D721Med (cell line): ENCODE data around the gene COL5A1.
"Not testable (repeated sequence)": the region's sequence is repeated elsewhere in the genome, so short reads cannot be mapped to it uniquely, and the experiment has no call there.

Experiments
- DNase-seq: peaks from one replicate; pipeline ENCODE4 v3.0.0; 2011; ENCODE audit warnings: low spot score; ENCODE audit not compliant: insufficient read length
- FAIRE-seq: peaks from 2 replicates; lab custom pipeline; 2011; peaks lifted over from hg19 to GRCh38; lab: Jason Lieb, UNC
- CTCF ChIP-seq: IDR thresholded peaks from 2 replicates; pipeline ENCODE4 v1.5.1; 2012; ENCODE audit warnings: mild to moderate bottlenecking, control low read depth; ENCODE audit not compliant: insufficient read depth; ENCODE audit errors: missing control alignments

The COL5A1 gene

DNA sequence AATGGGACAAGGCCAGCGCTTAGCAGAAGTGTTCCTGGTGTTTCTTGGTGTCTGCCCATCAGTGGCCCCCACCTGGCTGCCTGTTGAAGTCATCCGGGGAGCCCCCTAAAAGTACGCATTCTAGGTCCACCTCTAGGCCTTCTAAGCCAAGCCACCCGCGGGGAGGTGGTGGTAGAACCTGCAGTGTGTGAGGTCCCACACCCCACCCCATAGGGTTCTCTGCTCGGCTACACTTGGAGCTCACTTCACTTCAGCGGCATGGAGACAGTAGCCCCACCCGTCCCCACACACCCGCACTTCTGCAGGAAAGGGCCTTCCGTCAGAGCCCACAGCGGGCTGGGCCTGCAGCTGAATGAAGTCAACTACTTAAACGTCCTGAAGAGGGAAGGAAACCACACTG, 209.4 kb downstream of the COL5A1 start:
- TF ChIP-seq CTCF = no peak
- FAIRE-seq (no peak), DNase-seq (no peak)

- DNase-seq (no peak), FAIRE-seq (no peak)
- no peak for TF ChIP-seq CTCF
These were observed 211.5 kb downstream of the COL5A1 start for GRCh38 chr9:134852906-134853654.

DNA sequence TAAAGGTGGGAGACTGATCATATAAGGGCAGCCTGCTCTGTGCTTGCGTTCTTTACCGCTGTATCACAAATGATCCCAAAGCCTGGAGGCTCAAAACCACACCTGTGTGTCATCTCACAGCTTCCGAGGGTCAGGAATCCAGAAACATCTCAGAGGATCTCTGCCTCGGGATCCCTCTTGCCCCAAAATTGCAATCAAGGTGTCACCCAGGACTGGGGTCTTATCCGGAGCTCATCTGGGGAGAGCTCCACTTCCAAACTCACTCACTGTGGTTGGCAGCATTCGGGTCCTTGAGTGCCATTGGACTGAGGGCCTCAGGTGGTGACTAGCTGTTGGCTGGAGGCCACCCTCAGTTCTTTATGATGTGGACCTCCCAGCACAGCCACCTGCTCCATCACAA, 212.3 kb downstream of the COL5A1 start:
- TF ChIP-seq CTCF = no peak
- no peak for FAIRE-seq
- DNase-seq = no peak

DNA sequence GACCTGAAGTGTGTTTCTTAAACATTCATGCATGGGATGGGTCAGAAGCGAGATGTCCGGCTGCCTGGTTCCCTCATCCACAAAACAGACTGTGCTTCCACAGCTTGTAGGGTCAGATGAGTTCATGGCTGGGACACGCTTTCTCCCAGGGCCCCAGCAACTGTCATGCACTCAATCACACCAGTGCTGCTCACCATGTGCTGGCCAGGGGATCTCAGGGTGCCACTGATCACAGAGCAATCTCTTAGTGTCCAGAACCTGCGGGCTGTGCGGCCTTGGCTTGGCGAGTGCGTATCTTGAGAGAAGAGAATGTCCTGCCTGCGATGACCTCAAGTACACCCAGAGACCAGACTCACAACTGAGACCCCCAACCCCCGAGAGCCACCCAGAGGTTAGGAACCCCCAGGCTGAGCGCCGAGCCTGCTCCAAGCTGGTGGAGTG, 213.0 kb downstream of the COL5A1 start:
- DNase-seq = no peak
- no peak for FAIRE-seq
- TF ChIP-seq CTCF = no peak

DNA sequence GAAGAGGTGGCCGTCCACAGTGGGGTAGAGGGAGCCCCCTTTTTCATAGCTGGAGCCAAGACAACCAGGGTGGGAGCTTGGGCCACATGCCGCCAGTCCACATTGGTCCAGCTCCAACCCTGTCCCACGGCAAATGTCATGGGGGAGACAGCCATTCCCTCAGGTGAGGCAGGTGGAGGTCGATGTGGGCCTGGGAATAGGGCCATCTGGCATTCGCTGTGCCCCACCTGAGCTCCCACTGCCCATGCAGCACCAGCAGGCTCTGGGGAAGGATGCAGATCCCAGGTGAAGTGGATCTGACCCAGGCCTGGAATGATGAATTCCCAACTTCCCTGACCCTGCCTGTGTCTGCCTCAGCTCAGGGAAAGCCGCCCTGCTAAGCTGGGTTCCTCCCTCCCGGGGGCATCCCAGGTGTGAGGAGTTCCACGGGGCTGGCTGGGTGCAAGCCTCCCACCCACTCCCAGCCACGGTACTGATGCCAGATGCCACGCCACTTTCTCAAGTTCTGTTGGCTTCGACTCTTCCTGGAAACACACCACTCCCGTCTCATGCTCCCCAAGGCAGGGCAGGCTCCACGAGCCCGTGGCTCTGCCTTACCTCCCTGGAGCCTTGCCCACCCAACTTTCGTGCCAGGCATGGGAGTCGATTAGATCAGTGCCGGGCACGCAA, 213.8 kb downstream of the COL5A1 start:
- no peak for FAIRE-seq
- TF ChIP-seq CTCF = no peak

GRCh38 chr9:134855900-134856377, 214.3 kb downstream of the COL5A1 start:
- no peak for TF ChIP-seq CTCF
- FAIRE-seq (no peak), DNase-seq (no peak)

More for the DNA sequence above, 213.8 kb downstream of the COL5A1 start:
- DNase-seq = no peak

- DNase-seq, FAIRE-seq: not testable (repeated sequence)
These were observed 215.8 kb downstream of the COL5A1 start for GRCh38 chr9:134857451-134857850.
